ENCODE data around the gene HOMER3.
"Not testable (repeated sequence)": the region's sequence is repeated elsewhere in the genome, so short reads cannot be mapped to it uniquely, and the experiment has no call there.

HOMER3 gene

DNA sequence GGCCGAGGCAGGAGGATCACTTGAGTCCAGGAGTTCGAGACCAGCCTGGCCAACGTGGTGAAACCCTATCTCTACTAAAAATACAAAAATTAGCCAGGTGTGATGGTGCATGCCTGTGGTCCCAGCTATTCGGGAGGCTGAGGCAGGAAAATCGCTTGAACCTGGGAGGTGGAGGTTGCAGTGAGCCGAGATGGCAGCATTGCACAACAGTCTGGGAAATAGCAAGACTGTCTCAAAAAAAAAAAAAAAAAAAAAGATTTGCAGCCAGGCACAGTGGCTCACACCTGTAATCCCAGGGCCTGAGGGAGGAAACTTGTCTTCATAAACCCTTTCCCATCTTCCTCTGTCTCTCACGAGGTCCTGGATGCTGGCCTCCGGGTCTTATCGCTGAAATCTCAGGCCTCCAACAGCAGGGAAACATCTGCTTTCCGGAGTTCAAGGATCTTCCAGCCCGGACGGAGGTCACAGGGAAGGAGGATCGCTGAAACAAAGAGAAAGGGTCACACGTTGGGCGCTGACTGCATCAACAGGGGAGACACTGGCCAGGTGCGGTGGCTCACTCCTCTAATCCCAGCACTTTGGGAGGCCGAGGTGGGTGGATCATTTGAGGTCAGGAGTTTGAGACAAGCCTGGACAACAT is 11.5 kb upstream of the HOMER3 start:
- DNase-seq, result not testable (repeated sequence)

DNA sequence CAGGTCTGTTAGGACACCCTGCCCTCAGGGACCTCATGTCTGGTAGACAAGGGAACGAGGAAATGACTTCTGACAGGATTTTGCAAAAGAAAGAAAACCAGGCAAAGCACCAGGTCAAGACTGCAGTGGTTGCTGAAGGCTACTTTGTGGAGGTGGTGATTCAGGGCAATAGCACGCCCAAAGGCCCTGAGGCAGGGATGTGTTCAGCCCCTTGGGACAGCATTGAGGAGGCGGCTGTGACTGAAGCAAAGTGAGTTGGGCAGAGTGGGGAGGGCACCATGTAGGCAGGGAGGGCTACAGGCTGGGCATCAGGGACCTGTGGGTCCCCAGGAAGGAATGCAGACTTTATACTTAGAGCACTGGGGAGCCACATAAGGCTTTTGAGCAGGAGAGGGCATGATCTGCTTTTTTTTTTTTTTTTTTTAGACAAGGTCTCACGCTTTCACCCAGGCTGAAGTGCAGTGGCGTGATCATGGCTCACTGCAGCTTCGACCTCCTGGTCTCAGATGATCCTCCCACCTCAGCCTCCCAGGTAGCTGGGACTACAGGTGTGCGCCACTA is 10.8 kb upstream of the HOMER3 start:
- DNase-seq, result peak; percentile 24

DNA sequence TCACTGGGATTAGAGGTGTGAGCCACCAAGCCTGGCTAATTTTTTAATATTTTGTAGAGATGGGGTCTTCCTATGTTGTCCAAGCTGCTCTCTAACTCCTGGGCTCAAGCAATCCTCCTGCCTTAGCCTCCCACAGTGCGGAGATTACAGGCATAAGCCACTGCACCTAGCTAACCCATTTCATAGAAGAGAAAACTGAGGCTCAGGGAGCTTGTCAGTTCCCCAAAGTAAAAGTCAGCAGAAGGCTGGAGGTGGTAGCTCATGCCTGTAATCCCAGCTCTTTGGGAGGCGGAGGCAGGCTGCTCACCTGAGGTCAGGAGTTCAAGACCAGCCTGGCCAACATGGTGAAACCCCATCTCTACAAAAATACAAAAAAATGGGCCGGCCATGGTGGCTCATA is 8.8 kb upstream of the HOMER3 start:
- DNase-seq, result no peak

DNA sequence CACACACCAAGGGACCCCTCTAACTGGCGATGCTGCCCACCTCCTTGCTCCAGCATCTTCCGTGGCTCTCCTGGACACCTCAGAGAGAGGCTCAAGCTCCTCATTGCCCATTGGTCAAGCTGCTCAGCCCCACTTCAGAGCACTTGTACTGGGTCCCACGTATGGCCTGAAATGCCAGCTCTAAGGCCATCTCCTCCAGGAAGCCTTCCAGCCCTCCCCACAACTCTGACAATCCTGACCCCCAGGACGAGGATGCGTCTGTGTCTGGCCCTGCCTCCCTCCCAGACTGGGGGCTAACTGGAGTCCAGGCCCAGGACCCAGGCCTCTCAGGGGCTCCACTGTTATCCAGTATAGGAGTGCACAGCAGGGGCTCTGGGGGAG is 7.9 kb upstream of the HOMER3 start:
- no peak for DNase-seq

DNA sequence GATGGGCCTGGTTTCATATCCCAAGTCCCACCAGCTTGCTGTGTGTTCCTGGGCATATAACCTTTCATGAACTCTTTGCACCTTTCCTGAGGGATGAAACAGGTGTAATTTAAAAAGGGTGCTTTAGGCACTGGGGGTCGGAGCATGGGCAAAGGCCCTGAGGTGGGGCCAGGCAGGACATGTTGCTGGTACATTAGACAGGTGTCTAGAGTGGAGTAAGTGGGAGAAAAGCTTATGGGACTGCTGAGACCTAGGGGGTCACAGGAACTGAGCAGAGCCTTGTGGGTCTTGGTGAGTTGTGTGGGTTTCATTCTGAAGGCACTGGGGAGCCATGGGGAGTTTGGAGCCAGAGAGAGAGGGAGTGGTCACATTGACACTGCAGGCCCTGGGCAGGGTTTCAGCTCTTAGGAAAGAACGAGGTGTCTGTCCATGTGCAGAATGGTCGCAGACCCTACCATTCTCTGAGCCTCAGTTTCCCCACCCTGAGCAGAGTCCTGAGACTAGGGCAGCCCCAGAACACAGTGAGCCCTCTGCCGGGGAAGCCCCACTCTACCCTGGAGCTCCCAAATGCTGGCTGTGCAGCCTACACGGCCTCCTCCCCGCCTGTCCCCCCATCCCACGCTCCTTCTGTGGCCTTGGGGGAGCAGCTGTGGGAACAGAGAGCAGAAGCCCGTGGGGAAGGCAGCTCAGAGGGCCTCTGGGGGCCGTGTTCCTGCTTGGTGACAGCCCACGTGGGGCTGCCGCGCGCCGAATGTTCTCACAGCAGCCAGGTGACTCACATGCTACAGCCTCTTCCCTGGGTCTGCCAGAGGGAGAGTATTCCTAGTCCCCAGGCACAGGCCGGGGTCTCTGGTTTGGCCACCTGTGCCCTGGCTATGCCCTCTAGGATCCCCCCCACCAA is 7.3 kb upstream of the HOMER3 start:
- no peak for DNase-seq

DNA sequence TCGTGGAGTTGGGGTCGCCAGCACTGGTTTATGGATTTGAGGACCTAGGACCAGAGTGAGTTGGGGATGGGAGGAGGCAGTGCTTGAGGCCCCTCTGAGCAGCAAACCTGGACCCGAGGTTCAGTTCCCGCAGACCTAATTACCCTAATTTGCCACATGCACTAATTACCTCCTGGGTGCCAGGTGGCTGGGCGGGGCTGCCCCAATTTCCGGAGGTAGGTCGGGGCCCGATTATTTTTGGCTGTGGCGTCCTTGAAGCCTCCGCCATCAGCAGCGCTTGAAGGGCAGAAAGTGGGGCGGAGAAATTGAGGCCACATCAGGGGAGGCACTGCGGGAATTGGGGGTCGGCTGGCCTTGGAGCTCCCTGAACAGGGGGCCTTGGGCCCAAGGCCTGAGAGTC is 5.9 kb upstream of the HOMER3 start:
- DNase-seq, result no peak

DNA sequence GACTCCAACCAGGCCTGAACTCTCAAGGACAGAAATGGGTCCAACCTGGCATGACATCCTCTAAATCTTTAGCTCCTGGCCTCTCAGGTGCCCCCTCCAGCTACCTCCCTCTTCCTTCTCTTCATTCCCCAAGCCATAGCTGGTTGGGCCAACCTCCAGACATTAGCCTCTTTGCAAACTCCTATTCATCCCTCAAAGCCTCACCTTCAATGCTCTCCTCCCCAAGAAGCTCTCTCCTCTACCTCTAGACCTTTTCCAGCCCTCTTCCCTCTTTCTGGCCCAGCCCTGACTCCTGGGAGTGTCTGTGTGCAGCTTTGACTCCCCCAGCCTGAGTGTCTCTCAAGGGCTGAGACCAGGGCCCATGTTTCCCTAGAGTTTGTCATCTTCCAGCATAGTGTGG is 5.3 kb upstream of the HOMER3 start:
- DNase-seq, result no peak

DNA sequence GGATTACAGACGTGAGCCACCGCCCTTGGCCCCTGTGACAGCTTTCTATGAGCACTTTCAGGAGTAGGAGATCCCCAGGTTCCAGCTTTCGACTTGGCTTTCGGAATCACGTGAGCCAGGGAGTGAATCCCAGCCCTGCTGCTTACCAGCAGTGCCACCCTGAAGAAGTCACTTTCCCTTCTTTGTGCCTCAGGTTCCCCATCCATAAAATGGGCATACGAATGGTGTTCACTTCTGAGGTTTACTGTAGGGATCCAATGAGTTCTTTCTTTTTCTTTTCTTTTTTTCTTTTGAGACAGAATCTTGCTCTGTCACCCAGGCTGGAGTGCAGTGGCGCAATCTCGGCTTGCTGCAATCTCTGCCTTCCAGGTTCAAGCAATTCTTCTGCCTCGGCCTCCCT is 4.3 kb upstream of the HOMER3 start:
- DNase-seq, result no peak

DNA sequence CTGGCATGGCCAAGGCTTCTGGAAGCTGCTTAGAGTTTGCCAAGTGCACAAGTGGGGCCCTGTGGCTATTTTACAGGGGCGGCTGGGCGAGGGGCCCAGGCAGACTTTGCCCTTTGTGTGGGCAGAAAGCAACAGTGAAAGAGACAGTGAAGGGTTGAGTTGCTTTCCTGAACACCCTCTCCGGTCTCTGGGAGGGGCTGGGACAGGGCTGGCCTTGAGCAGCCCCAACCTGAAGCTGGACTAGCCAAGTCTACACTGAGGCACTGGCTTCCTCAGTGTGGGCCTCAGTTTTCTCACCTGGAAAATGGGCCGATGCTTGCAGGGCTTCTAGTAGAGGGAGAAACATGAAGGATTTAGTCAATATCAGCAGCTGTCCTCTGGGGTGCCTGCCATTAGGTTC is 2.4 kb upstream of the HOMER3 start:
- no peak for DNase-seq

DNA sequence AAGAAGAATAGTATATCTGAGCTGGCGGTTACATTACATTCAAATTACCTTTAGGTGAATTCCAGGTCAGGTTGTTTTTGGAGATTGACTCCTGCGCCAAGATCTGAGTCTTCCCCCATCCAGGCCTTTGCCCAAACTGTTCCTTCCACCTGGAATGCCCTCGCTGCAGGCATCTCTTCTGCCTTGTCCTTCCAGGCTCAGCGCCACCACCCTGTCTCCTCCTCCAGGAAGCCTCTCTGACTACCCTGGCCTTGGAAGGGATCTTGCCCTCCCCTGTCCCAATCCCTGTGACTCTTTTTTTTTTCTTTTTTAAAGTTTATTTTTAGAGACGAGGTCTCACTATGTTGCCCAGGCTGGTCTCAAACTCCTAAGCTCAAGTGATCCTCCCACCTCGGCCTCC is 1.7 kb upstream of the HOMER3 start:
- no peak for DNase-seq

DNA sequence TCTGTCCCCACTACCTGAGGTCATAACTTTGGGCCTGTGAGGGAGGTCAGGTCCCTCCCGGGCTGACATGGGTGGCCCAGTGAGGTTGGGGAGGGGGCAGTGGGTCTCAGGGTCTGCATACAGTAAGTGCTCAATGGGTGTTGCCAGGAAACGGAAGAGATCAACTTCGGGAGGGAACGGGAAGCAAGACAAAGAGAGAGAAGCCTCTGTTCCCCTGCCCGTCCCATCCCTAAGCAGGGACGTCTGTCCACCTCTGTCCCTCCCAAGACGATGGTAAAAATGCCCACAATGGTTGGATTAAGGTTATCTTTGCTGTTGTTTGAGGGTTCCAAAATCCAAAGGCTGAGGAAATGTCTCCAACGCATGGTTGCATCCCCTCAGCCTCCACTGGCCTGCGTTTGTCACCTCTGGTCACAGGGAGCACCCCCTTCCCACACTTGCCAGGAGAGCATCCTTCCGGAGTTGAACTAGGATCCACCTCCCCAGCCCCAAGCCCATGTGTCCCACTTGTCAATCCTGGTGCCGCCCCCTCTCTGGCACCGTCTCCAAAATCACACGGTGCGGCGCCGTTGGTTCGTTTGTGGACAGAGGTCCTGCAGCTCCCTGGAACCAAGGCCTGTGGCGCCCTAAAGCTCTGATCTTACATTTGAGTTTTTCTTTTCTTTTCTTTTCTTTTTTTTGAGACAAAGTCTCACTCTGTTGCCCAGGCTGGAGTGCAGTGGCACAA is 774 bp upstream of the HOMER3 start:
- DNase-seq, result no peak

DNA sequence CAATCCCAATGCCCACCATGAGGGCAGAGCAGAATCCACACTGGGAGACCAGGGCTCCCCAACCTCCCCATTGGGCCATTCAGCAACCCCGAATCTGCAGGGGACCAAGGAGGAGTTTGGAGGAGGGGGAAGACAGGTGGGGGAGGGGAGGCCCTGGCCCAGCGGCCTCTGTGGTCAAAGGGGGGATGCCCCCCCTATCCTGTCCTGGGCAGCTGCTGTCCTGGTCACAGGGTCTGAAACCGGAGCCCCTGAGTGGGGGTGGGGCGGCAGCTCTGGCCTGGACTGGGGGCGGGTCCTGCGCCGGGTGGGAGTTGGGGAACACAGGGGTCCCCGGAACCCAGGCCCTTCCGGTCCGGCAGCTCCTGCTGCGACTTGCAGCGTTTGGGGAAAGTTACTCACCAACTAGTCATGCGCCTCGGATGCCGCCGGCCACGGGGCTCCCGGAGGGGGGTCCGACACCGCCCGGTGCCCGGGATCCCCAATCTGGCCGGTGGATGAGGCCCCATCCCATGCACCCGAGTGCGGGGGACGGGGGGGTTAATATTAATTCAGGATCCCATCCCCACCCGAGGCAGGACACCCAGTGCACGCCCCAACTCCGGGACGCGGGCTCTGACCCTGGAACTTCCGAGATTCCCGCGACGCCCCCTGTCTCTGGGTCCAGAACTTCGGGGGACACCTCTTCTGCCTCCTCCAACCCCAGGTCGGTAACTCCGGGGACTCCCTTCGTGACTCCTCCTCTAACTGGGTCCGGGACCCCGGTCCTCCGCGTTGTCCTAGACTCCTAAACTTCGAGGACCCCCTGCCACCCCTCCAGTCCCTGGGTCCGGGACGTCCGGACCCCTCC is 872 bp downstream of the HOMER3 start:
- DNase-seq, result peak; percentile 21

DNA sequence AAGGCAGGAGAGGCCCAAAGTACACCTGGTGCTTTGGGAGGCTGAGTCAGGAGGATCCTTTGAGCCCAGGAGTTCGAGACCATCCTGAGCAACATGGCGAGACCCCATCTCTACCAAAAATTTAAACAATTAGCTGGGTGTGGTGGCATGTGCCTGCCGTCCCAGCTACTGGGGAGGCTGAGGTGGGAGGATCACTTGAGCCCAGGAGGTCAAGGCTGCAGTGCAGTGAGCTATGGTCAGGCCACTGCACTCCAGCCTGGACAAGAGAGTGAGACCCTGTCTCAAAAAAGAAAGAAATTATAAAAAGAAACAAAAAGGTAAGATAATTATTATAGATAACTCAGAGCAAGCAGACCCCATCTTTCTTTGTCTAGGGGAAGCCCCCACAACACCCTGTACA is 1.9 kb downstream of the HOMER3 start:
- DNase-seq, result no peak

DNA sequence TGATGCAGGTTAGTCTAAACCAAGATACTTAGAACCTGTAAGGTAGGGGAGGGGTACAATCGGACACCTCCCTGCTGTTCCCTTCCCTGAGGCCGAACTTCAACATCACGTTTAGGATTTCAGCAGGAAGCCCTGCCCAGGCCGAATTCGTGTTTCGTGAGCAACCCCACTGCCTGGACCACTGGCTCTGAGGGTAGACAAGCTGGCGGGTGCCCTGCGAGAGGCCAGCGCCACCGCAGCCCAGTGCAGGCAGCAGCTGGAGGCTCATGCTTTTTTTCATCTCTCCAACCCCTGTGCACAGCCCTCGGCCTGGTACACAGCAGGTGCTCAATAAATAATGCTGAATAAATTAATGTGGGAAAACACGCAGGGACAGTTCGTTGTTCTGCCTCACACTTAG is 7.7 kb downstream of the HOMER3 start:
- no peak for DNase-seq

DNA sequence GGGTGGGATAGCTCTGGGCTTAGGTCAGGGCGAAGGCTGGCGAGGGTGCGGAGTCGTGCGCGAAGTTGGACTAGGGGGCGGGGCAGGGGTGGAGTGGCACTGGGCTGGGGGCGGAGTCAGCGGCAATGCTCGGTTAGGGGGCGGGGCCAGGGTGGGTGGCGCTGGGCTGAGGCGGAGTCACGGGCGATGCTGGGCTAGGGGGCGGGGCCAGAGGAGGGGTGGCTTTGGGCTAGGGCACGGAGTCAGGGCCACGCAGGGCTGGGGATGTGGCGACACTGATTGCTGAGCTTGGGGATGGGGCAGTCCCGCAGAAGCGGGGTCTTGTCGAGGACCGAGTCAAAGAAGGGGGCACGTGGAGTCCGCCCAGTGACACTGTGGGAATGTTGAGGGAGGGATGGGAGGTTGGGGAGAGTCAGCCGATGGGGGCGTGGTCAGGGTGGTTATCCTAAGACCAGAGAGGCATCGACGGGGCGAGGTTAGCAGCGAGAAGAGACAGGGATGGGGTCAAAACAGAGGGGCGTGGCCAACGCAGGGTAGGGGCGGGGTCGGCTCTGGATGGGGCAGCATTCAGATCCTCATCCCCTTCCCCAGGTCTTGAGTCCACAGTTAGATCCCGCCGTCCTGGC is 8.7 kb downstream of the HOMER3 start:
- peak; percentile 28 for DNase-seq

DNA sequence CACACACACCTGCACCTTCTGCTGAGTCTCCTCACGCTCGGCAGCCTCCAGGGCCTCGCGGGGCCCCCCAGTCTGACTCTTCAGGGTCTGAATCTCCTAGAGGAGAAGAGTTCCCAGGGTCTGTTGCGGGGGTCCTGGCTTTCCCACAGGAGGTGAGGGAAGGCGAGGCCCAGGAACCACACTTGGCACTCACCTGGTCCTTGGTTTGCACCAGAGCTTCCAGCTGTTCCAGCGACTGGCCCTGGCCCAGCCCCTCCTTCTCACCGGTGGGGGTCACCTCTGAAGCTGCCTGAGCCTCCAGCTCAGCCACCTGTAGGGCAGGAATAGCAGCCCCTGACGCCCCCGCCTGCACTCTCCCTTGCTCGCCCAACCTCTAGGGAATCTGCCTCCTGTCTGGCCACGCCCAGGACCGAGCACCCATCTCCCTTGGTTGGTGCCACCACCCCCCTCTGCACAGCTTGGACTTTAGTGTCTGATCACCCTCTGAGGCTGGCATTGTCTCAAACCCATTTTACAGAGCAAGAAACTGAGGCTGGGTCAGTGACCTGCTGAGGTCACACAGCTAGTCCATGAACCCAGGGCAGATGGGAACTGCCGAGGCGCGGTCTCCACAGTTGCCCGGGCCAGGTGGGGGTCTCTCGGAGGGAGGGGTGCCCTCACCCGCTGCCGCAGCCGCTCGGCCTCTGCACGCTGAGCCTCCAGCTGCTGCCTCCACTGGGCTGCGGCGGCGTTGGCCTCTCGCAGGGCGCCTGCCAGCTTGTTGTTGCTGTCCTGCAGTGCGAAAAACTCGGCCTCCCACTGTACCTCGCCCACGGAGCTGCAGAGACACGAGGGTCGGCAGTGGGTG is 9.5 kb downstream of the HOMER3 start:
- no peak for DNase-seq

DNA sequence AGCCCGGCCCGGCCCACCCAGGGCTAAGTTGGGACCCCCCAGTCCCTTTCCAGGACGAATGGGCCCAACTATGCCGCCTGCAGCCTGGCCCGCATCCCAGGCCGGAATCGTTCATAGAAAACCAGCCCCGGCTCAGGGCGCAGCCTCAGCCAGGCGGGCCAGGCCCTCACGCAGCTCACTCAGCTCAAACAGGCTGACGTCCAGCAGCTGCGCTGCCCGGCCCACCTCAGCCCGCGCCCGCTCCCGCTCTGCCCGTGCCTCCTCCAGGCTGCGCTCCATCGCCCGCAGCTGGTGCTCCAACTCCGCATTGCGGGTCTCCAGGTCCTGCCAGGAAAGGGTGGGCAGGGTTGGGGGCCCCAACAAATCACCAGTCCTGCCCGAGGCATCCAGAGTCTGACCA is 11.7 kb downstream of the HOMER3 start:
- DNase-seq, result no peak

DNA sequence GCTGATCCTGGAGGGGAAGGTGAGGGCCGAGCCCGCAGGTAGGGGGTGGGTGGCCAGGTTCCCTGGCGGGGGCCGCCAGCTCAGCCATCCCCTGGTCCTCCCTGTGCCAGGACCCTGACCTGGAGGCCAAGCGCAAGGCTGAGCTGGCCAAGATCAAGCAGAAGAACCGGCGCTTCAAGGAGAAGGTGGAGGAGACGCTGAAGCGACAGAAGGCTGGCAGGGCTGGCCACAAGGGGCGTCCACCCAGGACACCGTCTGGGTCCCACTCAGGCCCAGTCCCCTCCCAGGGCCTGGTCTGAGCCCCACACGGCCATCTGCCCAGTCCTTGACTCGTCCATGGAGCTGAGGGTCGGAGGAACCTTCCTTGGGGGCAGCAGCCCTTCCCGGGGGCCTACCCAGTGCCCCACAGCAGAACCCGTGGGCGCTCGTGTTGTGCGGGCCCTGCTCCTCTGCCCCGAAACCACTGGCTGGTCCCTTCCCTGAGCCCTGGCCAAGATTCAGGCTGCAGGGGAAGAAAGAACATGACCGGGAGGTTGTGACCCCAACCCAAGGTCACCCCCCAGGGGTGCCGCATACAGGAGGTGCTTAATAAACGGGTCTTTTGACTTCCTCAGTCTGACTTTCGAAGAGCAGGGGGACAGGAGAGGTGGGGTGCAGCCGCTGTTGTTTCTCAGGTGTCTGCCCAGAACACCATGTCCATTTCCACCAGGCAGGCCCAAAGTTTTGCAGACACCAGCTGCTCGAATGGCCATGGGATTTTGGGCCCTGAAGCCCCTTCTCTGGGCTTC is 12.8 kb downstream of the HOMER3 start:
- no peak for DNase-seq

DNA sequence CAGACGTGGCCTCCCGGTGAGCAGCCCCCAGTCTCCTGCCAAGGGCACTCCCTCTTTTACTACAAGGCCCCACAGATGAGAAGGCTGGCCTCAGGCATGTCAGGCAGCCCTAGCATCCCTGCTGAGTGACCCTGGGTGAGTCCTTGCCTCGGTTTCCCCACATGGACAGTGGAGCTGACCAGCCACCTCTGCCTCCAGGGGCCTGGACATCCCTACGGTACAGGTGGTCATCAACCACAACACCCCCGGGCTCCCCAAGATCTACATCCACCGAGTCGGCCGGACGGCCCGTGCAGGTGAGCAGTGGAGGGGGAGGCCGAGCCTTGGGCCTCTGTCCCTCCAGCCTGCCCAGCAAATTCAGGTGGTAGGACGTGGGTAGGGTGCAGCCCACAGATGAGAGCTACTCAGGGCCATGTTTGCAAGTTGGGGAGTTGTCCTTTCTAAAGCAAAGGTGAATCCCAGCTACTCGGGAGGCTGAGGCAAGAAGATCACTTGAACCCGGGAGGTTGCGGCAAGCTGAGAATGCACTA is 16.3 kb downstream of the HOMER3 start:
- DNase-seq, result no peak

Data from DMS53 (cell line).